Psoas muscle (tissue), 8 donors: ENCODE data around the gene BAIAP2. TPM values are rescaled to one million over a fixed set of nuclear protein-coding genes. Genes with fewer than 3 reads are reported as not detected.

ENCODE experiments used
- ATAC-seq, 4 donors: fragments of 200-7000 bp; cut with Tn5 transposase; one replicate each; pipeline ENCODE4 v1.9.1; 2020; ENCODE audit warnings: moderate library complexity in 3 of 4, mild to moderate bottlenecking in 2 of 4
- DNase-seq, 2 donors: peaks; one replicate each; pipeline ENCODE4 v3.0.0-alpha.2; 2020
- H3K27ac ChIP-seq: fragments of 200-600 bp; one replicate; pipeline ENCODE4 v1.8.0; 2022
- H3K27me3 ChIP-seq, 3 donors: fragments of 200-600 bp in 1 of 3; one replicate each; pipeline versions ENCODE4 v1.6.1 to v1.8.0; 2013 to 2022; ENCODE audit warnings: low read length in 2 of 3, mild to moderate bottlenecking in 2 of 3, moderate library complexity in 1 of 3; ENCODE audit not compliant: insufficient read depth in 3 of 3
- H3K36me3 ChIP-seq, 2 donors: fragments of 200-600 bp in 1 of 2; one replicate each; pipeline versions ENCODE4 v1.6.1 to v1.8.0; 2013 to 2022; ENCODE audit warnings: low read depth in 1 of 2, mild to moderate bottlenecking in 1 of 2, moderate library complexity in 1 of 2; ENCODE audit not compliant: insufficient read depth in 1 of 2
- H3K4me1 ChIP-seq: fragments of 200-600 bp; one replicate; pipeline ENCODE4 v1.8.0; 2022
- H3K4me3 ChIP-seq: fragments of 200-600 bp; one replicate; pipeline ENCODE4 v1.8.0; 2022; ENCODE audit warnings: mild to moderate bottlenecking
- H3K9me3 ChIP-seq: fragments of 200-600 bp; one replicate; pipeline ENCODE4 v1.8.0; 2022
- WGBS, 3 donors: extraction: QIAGEN DNeasy Blood & Tissue Kit; methylation state at CpG; one replicate each; pipeline versions ENCODE4 v1.1.6 to v1.1.7; 2013; 5-methylcytosine and 5-hydroxymethylcytosine counted together
- intact Hi-C, 2 donors: fragments of 100-400 bp; cut with DNase I; formaldehyde crosslinking; loops; one replicate each; pipeline versions ENCODE4 v1.11.0 to v1.14.2; 2022
- polyA plus RNA-seq, 3 donors: library from polyadenylated mRNA; stranded (reverse); fragments of 200-250 nt; gene quantifications; one replicate each; pipeline ENCODE4 v1.2.3, GENCODE V29; 2013
- total RNA-seq, 4 donors: library from RNA; stranded (reverse); fragmentation: NEBNext Ultra II Directional in 2 of 4; extraction: Animal tissue kit (Norgen Biotek cat#: 25700) in 2 of 4; gene quantifications; one replicate each; pipeline versions ENCODE4 v1.2.1 to v1.2.4, GENCODE V29; 2021 to 2023
- TF ChIP-seq, protein P1 (sequence below): fragments of 200-600 bp; IDR thresholded peaks from one replicate; pipeline ENCODE4 v1.8.0; 2022; ENCODE audit warnings: antibody characterized with exemption
- donor health status: healthy with polysubstance abuse.
- donor health status: DM: no; HTN: no; CAD: no; lungs with moderate emphysema.
- donor health status: Bipolar disorder and iron deficiency.
- donor health status: healthy.
- donor health status: DM: yes; HTN: yes; CAD: no.
- donor health status: DM: no; HTN: no; CAD: no.
- donor health status: DM: no; HTN: no; CAD: no.
- donor health status: DM: yes; HTN: yes; CAD: no.

Gene BAIAP2
- total and polyA plus RNA-seq, 7 donors: 3.9 to 28.9 (median 8.6) TPM

DNA sequence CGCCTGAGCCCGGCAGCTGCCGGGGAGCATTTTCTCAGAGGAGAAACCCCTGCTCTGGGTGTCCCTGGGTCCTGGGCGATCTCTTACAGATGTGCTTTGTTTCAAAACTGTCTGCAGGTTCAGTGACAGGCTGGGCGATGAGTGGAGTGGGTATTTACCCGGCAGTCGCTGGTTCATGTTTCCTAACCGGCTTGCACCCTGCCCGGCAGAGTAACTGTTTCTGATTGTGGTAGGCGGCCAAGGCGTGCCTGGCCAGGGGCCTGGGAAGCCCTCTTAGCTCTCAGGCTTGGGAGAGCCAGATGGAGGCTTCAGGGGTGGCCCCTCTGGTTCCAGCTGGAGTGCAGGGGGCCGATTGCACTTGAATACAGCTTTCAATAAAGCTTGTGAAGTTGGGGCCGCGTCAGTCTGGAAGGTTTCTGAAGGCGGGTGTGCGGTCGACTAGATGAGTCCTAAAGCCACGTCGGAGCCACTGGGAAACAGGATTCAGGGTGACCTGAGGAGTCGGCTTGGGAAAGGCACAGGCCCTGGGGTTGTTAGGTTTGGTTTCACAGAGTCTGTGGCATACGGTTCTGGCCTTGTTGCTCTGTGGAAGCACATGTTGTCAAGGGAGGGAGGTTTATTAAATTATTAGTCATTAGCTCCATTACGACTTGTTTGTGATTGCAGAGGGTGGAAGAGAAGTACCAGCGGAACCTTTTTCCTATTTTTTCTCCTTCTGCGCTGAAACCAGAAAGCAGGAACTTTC is 1.4 kb downstream of the BAIAP2 start:
- 83 to 86% (median 83%) methylated on average over 24 of the region's 24 CpGs for WGBS, 3 donors
- H3K9me3 ChIP-seq: no peaks in the 10 kb centered on the region
- peak in 1 of 2 donors; percentile 46 for DNase-seq
- H3K4me3 ChIP-seq: peak overlapping the region; percentile 70
- no peak overlapping the region for H3K27ac ChIP-seq
- H3K36me3 ChIP-seq: no peaks in the 10 kb centered on the region
- TF ChIP-seq, protein P1, sequence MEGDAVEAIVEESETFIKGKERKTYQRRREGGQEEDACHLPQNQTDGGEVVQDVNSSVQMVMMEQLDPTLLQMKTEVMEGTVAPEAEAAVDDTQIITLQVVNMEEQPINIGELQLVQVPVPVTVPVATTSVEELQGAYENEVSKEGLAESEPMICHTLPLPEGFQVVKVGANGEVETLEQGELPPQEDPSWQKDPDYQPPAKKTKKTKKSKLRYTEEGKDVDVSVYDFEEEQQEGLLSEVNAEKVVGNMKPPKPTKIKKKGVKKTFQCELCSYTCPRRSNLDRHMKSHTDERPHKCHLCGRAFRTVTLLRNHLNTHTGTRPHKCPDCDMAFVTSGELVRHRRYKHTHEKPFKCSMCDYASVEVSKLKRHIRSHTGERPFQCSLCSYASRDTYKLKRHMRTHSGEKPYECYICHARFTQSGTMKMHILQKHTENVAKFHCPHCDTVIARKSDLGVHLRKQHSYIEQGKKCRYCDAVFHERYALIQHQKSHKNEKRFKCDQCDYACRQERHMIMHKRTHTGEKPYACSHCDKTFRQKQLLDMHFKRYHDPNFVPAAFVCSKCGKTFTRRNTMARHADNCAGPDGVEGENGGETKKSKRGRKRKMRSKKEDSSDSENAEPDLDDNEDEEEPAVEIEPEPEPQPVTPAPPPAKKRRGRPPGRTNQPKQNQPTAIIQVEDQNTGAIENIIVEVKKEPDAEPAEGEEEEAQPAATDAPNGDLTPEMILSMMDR: no peak
- H3K27me3 ChIP-seq: peaks cover 0 to 3% (median 0%) of the 10 kb centered on the region in 3 donors
- intact Hi-C loops: loop anchor here (5.0 kb wide), 1 partner anchor 46 kb away; no protein-coding TSS in a partner anchor
- peaks cover 27% of the 10 kb centered on the region for H3K4me1 ChIP-seq
- ATAC-seq: no peak

DNA sequence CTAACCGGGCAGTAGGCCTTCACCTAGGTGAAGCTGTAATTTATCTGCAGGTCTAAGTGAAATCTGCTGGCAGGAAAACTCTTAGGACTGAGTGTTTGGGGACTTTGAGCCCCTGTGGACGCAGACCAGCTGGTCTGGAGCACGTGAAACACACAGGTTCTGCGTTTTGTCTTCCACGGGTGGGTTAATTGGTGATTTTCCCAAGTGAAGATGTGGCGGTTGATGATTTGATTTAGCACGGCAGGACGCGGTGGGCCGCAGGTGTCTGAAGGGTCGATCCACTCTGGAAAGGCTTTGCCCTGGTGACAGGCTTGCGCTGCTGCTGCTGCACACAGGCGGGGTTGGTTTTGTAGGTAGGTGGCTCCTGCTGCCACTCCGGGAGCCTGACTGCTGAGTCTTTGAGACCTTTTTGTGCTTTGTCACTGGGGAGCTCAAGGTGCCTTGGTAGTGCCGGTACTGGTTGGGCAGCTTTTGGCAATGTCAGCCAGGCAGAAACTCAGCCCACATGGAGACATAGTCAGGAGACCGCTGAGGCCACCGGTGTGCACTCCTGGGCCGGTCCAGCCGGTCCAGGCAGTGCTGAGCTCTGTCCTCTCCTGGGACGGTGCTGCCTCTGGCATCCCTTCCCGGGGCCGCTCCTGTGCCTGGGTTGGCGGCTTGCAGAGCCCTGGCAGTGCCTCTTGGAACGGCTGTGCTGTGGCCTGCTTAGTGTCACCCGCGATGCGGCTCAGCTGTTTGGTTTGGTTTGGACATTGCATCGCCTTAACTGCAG is 2.3 kb downstream of the BAIAP2 start:
- Histone ChIP-seq H3K4me3 (peak overlapping the region; percentile 3), H3K4me1 (peaks cover 27% of the 10 kb centered on the region), H3K27me3 (peaks cover 0 to 3% (median 0%) of the 10 kb centered on the region in 3 donors), H3K36me3 (no peaks in the 10 kb centered on the region), H3K27ac (peak overlapping the region; percentile 1), H3K9me3 (no peaks in the 10 kb centered on the region)
- intact Hi-C loops: loop anchor here (5.0 kb wide), 1 partner anchor 45 kb away; no protein-coding TSS in a partner anchor
- WGBS, 3 donors: 47 to 57% (median 51%) methylated on average over 27 to 28 of the region's 28 CpGs
- peak; percentile 49 to 75 (median 72) for ATAC-seq
- TF ChIP-seq, protein P1: no peak
- DNase-seq: peak; percentile 62 to 84

DNA sequence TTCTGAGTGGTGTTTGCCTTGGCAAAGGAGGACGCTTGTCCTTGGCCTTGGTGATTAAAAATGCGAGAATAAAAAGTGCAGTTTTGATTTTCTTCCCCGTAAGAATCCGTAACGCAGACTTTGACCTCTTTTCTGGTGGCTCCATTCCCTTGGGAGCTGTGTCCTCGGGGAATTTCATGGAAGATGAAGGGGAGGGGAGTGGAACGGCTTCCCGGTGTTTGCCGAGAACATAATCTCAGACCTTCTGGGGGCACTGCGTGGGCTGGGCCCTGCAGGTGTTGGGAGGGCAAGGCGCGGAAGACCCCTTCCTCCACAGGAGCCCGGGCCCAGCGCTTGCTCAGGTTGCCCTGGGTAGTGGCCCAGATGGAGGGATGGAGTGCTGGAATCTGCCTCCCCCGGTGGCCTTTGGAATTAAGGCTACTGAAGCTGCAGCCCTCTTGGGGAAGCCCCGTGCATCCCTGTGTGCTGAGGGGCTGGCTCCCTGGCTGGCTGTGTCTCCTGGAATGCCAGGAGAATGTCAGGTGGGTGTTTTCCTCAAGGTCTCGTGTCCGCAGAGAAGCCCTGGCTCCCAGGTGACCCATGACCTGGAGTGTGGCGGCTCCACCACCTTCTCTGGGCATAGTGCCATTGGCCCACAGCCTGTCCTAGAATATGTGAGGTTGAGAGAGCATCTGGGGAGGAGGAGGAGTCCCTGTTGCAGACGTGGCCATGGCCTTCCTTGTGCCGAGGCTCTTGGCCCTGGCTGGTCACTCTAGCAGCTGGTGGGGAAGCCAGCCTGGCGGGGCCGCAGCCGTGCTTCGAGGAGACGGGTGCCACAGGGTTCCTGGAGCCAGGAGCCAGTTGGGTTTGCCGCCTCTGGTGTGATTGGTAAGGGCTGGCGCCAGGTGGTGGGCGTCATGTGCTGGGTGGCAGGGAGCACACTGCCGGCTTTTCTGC is 3.1 kb downstream of the BAIAP2 start:
- Histone ChIP-seq H3K36me3 (no peaks in the 10 kb centered on the region), H3K9me3 (no peaks in the 10 kb centered on the region), H3K4me1 (peaks cover 27% of the 10 kb centered on the region), H3K4me3 (peak overlapping the region; percentile 3), H3K27ac (no peak overlapping the region), H3K27me3 (peaks cover 0 to 3% (median 0%) of the 10 kb centered on the region in 3 donors)
- TF ChIP-seq, protein P1: no peak
- ATAC-seq: no peak
- DNase-seq: peak in 1 of 2 donors; percentile 62
- WGBS, 3 donors: 27 to 47% (median 36%) methylated on average over 29 to 30 of the region's 30 CpGs
- intact Hi-C loops: loop anchor here (5.0 kb wide), 1 partner anchor 44 kb away; no protein-coding TSS in a partner anchor

DNA sequence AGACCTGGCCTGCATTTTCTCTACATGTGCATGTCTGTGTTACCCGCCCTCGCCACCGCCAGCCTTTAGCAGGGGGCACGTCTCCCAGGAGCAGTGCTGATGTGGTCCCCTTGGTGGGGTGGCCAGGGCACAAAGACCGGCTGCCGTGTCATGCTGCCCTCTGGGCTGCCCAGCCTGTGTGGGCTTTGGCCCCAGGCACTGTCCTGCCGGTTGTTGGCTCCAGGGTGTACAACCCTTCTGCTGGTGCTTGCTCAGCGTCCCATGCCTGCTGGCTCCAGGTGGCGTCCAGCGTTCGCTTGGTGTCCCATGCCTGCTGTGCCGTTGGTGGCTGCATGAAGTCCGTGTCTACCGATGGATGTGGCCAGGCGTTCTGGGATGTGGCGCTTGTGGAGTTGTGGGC is 4.1 kb downstream of the BAIAP2 start:
- Histone ChIP-seq H3K27me3 (peaks cover 0 to 3% (median 0%) of the 10 kb centered on the region in 3 donors), H3K4me1 (peaks cover 30% of the 10 kb centered on the region)

More for the DNA sequence above, 4.1 kb downstream of the BAIAP2 start:
- Histone ChIP-seq H3K9me3 (no peaks in the 10 kb centered on the region), H3K36me3 (no peaks in the 10 kb centered on the region), H3K4me3 (no peak overlapping the region), H3K27ac (no peak overlapping the region)
- 40 to 48% (median 46%) methylated on average over 16 of the region's 16 CpGs for WGBS, 3 donors
- peak in 1 of 2 donors; percentile 62 for DNase-seq
- ATAC-seq: no peak
- intact Hi-C loops: loop anchor here (5.0 kb wide), 1 partner anchor 43 kb away; no protein-coding TSS in a partner anchor
- TF ChIP-seq, protein P1: no peak
